GM23338 (cell line): ENCODE results near the gene TOM1L2.

ENCODE experiments used
- CREB1 ChIP-seq: fragments of 250-450 bp; sonication (Bioruptor Pico); IDR thresholded peaks from 2 replicates; pipeline ENCODE4 v1.5.0; 2020; ENCODE audit warnings: low read depth, mild to moderate bottlenecking, moderate library complexity
- CTCF ChIP-seq, 2 experiments: fragments of 200-600 bp in 1 of 2; sonication (generic) in 1 of 2; conservative IDR thresholded peaks; 2 replicates each; pipeline versions ENCODE4 v1.5.1 to v1.6.1; 2016 to 2017; ENCODE audit warnings: antibody characterized with exemption in 2 of 2, low read depth in 2 of 2, mild to moderate bottlenecking in 2 of 2, moderate library complexity in 1 of 2
- EZH2 ChIP-seq: fragments of 200-600 bp; sonication (generic); IDR thresholded peaks from one replicate; pipeline ENCODE4 v1.8.0; 2017; ENCODE audit warnings: antibody characterized with exemption, mild to moderate bottlenecking, low read depth; ENCODE audit not compliant: unreplicated experiment
- EZH2phosphoT487 ChIP-seq: fragments of 200-600 bp; sonication (generic); IDR thresholded peaks from one replicate; pipeline ENCODE4 v1.8.1; 2018; ENCODE audit warnings: antibody characterized with exemption; ENCODE audit not compliant: unreplicated experiment
- JUNB ChIP-seq: IDR thresholded peaks from one replicate; pipeline ENCODE4 v1.6.1; 2016; ENCODE audit warnings: antibody characterized with exemption; ENCODE audit not compliant: unreplicated experiment
- NANOG ChIP-seq: IDR thresholded peaks from 2 replicates; pipeline ENCODE4 v1.6.1; 2016; ENCODE audit warnings: antibody characterized with exemption, borderline replicate concordance
- POLR2AphosphoS5 ChIP-seq: IDR thresholded peaks from 2 replicates; pipeline ENCODE4 v1.6.1; 2016; ENCODE audit warnings: antibody characterized with exemption, low read depth
- STAT1 ChIP-seq: IDR thresholded peaks from one replicate; pipeline ENCODE4 v1.6.1; 2016; ENCODE audit warnings: antibody characterized with exemption; ENCODE audit not compliant: unreplicated experiment
- ZNF331 ChIP-seq: fragments of 250-450 bp; sonication (Bioruptor Pico); IDR thresholded peaks from 2 replicates; pipeline ENCODE4 v1.5.0; 2020; ENCODE audit warnings: low read depth, mild to moderate bottlenecking, moderate library complexity
- TF ChIP-seq, protein P1 (sequence below): IDR thresholded peaks from one replicate; pipeline ENCODE4 v1.6.1; 2018; ENCODE audit warnings: antibody characterized with exemption; ENCODE audit not compliant: unreplicated experiment

GRCh38 chr17:17946093-17946492 lies 26.1 kb downstream of the TOM1L2 start:
- TF ChIP-seq CTCF (conservative IDR thresholded peaks at IDR 0.05; ENCODE audit: low read depth in 2 of 2): no peak
- TF ChIP-seq JUNB: no peak
- no peak for TF ChIP-seq EZH2
- TF ChIP-seq NANOG: no peak
- TF ChIP-seq POLR2AphosphoS5: no peak
- no peak for TF ChIP-seq EZH2phosphoT487
- TF ChIP-seq ZNF331: no peak
- TF ChIP-seq, protein P1, sequence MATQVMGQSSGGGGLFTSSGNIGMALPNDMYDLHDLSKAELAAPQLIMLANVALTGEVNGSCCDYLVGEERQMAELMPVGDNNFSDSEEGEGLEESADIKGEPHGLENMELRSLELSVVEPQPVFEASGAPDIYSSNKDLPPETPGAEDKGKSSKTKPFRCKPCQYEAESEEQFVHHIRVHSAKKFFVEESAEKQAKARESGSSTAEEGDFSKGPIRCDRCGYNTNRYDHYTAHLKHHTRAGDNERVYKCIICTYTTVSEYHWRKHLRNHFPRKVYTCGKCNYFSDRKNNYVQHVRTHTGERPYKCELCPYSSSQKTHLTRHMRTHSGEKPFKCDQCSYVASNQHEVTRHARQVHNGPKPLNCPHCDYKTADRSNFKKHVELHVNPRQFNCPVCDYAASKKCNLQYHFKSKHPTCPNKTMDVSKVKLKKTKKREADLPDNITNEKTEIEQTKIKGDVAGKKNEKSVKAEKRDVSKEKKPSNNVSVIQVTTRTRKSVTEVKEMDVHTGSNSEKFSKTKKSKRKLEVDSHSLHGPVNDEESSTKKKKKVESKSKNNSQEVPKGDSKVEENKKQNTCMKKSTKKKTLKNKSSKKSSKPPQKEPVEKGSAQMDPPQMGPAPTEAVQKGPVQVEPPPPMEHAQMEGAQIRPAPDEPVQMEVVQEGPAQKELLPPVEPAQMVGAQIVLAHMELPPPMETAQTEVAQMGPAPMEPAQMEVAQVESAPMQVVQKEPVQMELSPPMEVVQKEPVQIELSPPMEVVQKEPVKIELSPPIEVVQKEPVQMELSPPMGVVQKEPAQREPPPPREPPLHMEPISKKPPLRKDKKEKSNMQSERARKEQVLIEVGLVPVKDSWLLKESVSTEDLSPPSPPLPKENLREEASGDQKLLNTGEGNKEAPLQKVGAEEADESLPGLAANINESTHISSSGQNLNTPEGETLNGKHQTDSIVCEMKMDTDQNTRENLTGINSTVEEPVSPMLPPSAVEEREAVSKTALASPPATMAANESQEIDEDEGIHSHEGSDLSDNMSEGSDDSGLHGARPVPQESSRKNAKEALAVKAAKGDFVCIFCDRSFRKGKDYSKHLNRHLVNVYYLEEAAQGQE: no peak
- TF ChIP-seq CREB1 (CRISPR knock-in tag): no peak
- TF ChIP-seq STAT1: no peak
